NCI-H1092 treated with DMSO at 0.1 percent for 48 hours (cell line): ENCODE results near the gene RASA2.
"Not testable (repeated sequence)": the region's sequence is repeated elsewhere in the genome, so short reads cannot be mapped to it uniquely, and the experiment has no call there.

ENCODE experiments used
- DNase-seq: peaks from one replicate; lab custom pipeline; 2025; lab: John Stamatoyannopoulos, UW

Gene RASA2

DNA sequence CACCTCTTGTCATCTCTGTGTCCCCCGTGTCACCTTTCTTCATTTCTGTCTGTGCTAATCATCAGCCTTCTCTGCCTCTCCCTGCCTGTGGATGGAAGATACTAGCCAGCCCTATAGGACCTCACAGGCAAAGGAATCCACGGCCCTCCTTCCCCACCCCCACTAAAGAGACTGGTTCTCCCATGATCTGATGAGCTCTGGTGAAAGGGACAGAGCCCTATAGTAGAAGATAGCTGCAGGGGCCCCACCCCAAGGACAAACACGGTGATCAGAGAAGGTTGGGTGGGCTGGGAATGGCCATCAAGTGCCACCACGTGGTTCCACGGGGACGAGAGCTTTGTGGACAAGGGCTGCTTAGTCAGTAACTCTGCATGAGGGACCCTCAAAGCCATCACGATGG, 27.8 kb upstream of the RASA2 start:
- no peak for DNase-seq

DNA sequence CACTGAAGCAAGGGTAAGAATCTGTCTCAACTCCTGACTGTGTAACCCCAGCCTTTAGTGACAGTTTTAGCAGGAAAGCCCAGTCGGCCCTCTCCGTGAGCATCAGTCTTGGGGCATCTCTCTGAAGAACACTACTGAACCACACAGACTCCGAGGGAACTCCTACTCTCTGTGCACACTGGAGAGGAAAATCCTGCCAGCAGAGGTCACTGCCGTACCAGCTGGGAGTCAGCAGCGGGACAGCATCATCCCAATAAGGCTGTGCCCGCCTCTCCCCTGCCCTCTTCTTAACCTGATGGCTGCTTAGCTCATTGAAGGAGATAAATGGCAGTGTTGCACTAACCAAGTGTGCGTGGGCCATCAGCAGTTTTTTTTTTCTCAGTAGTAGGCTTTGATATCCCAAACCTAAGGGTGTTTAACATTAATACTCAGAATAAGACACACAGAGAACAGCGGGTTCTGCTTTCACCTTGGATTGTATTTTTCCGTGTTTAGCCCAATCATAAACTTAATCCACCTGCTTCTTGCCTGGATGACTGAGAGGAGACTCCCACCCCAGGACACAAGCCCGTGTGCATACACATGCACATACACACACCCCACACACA, 26.6 kb upstream of the RASA2 start:
- peak; percentile 61 for DNase-seq

DNA sequence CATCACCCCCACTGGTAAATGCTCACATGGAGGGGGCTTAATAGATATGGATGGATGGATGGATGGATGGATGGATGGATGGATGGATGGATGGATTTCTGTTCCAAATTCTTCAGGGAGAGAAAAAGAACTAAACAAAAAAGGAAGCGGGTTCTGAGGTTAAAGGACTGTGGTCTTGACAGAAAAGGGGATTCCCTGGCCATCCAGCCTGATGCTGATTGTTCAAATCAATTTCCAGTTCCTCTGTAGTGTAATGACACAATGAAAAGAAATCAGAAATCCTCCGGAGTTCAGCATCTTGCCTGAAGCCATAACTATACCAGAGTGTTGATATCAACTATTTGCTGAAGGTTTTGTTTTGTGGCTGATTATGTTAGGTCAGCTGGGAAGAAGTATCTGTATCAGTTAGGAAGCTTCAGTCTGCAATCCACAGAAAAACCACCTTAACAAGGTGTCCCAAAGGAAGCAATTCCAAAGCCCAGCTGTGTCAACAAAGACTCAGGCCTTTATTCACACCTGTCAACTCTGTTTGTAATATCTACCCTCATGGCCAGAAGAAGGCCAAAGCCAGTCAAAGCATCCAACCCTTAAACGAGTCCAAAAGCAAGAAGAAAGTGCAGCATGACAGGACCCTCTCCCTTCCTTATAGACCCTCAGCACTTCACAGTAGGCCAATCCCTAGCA, 24.5 kb upstream of the RASA2 start:
- no peak for DNase-seq

DNA sequence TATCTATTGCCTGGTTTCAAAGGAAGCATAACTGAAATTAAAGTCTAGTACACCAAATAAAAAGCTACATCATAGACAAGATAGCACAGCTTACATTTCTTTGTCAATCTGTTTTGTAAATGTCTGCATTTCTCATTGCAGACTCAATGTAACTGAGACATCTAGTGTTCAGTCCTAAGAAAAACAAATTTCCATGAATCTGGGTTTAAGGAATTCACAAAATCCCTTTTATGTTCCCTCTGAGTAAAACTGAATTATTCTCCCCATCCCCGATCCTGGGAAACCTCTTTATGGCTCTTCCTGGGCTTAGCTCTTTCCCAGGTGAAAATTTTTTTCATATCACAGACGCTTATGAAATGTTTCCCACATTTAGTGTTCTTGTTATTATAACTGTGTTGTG, 21.6 kb upstream of the RASA2 start:
- DNase-seq, result no peak

DNA sequence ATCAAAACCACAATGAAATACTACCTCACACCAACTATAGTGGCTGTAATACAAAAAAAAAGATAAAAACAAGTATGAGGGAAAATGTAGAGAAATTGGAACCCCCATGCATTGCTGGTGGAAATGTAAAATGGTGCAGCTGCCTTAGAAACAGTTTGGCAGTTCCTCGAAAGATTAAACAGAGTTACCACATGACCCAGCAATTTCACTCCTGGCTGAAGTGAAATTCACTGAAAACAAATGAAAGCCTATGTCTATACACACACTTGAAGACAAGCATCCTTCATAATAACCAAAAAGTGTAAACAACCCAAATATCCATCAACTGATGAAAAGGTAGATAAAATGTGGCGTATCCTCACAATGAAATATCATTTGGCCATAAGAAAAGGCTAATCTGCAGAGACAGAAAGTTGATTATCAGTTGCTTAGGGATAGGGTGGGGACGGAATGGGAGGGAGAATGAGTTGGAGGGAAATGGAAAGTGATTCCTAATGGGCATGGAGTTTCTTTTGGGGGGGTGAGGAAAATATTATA, 20.1 kb upstream of the RASA2 start:
- DNase-seq, result no peak

DNA sequence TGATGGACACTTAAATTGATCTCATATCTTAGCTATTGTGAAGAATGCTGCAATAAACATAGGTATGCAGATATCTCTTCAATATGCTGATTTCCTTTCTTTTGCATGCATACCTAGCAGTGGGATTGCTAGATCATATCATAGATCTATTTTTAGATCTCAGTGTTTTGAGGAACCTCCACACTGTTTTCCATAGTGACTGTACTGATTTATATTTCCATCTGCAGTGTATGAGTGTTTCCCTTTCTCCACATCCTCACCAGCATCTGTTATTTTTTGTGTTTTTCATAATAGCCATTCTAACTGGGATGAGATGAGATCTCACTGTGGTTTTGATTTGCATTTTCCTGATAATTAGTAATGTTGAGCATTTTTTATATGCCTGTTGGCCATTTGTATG, 17.1 kb upstream of the RASA2 start:
- DNase-seq, result no peak

DNA sequence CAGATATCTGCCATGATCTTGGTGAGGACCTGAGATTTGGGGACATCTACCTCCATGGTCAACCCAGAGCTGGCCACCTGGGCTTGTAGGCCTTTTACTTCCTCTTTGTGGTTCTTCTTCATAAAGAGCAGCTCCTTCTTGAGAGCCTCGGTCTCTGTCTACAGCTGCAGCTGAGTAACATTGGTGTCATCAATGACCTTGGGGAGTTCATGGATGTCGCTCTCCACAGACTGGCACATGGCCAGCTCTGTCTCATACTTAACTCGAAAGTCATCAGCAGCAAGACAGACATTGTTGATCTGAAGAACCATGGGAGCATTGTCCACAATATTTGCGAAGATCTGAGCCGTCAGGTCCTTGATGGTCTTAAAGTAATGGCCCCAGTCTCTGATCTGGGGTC, 15.7 kb upstream of the RASA2 start:
- no peak for DNase-seq

DNA sequence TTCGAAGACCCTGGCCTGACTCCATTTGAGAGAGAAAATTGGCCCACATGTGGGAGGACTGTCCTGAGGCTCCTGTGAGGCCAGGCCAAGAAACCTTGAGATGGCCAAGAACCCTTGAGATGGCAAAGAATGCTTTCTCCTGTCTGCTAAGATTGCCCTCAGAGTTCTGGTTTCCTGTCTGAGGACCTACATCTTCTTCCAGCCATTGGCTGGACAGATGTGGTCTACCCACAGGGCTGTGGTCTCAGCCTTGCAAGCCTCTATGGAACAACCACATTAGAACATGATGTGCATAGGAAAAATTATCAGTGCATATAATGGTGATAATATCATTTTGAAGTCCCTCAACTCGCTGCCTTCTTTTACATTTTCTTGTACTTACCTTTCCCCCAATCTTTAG, 10.8 kb upstream of the RASA2 start:
- no peak for DNase-seq

DNA sequence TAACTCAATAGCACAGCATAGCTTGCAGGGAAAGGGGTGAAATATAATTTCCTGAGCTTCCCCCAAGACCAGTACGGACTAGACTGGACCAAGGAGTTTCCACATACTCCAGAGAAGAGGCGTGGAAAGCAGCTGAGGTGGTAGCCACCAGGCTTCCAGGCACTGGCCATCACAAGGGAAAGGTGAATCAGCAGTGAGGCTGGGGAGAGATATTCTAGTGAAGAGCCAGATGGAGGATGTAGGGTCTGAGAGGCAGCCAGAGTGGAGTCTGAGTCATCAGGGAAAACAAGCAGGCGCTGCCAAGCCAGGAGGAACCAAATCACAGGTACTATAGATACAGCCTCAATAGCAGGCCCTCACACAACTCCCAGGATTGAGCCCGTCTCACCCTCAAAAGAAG, 9.6 kb upstream of the RASA2 start:
- no peak for DNase-seq

DNA sequence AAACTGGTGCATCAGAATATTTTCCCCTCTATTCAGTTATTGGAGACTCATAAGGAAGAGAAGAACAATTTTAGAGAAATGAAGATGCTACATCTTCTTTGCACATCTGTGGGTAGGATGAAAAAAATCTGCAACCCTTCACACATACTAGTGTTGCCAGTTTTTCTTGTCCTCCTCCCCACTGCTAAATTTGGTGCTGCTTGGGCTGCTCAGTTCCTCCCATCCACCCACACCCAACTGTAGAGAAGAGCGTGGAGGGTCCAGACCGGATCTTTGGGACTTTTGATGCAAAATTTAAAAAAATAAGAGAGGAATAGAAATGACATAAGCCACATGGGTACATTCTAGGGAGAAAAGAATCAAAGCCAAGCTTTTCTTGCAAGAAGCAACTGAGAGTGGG, 8.7 kb upstream of the RASA2 start:
- no peak for DNase-seq

DNA sequence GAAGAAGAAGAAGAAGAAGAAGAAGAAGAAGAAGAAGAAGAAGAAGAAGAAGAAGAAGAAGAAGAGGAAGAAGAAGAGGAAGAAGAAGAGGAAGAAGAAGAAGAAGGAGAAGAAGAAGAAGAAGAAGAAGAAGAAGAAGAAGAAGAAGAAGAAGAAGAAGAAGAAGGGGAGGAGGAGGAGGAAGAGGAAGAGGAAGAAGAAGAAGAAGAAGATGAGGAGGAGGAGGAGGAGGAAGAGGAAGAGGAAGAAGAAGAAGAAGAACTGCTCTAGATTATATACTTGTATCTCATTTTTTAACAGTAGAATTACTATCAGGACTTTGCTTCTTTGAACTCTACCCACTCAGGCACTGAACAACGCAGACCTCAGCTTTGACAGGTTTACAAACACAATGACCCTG, 8.0 kb upstream of the RASA2 start:
- DNase-seq, result not testable (repeated sequence)

DNA sequence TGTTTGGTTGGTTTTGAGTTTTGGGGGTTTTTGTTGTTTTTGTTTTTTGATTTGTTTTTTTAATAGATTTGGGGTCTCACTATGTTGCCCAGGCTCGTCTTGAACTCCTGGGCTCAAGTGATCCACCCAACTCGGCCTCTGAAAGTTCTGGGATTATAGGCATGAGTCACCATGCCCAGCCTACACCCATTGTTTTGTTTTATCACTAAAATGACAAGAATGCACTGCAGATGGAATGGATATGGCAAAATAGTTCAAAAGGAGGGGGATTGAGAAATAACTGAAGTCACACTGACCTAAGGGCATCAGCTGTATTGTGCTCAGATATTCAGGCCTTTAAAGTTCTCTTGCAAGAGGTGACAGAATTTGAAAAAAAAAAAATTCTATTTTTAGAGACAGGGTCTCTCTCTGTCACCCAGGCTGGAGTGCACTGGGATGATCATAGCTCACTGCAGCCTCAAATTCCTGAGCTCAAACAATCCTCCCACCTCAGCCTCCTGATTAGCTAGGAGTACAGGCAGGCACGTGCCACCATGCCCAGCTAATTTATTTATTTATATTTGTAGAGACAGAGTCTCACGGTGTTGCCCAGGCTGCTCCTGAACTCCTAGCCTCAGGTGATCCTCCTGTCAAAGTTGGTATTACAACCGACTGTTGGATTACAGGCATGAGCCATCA, 4.4 kb upstream of the RASA2 start:
- no peak for DNase-seq

DNA sequence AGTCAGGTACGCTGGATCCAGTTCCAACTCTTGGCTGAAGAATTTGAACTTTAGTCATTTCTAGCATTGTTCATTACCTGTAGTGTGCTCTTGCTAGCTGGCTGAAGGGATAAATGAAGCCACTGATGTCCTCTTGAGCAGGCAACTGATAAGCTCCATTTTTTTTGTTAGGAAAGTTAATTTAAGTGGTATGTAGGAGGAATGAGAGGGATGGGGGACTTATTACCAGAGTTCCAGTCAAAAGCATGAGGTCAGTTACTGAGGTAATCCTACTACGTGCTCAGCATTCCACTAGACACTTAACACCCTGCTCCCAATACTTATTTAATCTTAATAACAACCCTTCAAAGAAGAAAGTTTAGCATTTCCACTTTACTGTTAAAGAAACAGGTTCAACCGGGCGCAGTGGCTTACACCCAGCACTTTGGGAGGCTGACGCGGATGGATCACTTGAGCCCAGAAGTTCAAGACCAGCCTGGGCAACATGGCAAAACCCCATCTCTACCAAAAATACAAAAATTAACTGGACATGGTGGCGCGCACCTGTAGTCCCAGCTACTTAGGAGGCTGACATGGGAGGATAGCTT, 2.0 kb upstream of the RASA2 start:
- DNase-seq, result no peak

DNA sequence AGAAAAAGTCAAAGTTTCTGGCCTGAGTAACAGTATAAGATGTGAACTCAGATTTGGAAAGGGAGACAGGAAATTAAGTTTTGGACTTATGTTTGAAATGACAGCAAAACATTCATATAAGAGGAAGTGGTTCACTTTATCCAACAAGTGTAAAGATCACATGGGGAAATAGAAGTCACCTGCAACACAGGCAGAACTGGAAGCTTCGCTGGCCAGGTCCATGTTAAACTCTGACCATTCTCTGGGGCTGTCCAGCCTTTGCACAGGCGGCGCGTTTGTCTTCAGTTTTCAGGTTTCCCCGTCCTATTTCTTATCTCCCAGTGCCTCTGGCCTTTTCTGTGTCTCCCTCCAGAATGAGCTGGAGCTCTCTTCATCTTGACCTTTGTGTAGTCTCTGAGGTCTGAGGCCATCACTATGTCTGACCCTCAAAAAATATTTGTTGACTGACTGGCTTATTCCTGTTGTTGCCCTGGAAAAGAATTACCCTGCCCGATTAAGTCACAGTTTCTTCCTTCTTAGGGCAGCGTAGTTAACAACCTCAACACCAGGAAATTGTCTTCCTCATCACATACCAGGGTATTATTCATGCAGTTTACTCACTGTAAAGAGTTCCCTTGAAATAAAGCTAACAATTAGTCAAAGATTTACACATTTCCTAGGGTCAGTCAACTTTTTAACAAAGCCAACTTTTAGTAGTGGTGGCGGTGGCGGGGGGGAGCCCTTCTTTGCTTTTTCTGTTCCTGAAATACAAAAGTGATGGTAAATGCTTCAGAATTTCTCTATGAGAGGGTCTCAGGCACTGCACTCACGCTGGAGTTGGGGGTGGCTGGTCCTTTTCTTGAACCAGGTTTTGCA, 959 bp upstream of the RASA2 start:
- no peak for DNase-seq

DNA sequence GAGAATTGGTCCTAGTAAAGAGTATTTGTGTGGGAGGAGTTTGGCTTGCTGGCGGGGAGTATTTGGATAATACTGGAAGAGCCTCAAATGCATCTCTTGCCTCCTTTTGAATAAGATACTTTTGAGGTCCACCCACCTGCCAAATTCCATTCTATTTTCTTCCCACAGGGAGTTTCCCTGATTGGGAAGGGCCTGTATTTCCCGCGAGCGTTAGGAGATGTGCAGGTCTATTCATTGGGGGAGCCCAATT, 406 bp upstream of the RASA2 start:
- no peak for DNase-seq

DNA sequence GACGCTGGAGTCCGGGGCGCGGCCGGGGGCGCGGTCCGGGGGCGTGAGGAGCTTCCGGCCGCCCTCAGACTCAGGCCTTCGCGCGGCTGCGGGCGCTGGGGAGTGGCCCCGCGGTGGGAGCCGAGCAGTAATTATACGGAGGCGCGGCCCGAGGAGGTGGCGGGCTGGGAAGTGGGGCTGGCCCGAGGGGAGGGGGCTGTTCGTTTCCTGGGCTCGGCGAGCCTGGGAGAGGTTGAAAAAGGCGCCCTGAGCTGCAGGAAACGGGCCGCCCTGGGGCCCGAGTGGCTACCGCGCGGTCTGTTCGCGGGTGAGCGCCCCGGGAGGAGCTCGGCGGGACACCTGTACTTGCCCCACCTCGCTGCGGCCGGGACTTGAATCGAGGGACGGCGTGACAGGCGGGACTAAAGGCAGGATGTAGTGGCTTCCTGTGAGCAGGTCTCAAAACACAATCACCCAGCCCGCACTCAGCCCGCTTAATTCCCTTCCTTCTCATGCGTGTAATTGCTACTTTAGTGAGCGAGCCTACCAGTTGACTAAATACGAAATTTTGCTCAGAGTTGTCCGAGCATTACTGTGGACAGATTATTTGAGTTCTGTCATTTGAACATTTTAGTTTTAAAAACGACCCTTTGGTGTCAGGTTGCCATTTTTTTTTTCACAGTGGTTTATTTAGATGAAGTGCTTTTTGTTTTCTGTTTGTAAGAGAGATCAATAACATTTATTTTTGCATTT, 860 bp downstream of the RASA2 start:
- peak; percentile 53 for DNase-seq

DNA sequence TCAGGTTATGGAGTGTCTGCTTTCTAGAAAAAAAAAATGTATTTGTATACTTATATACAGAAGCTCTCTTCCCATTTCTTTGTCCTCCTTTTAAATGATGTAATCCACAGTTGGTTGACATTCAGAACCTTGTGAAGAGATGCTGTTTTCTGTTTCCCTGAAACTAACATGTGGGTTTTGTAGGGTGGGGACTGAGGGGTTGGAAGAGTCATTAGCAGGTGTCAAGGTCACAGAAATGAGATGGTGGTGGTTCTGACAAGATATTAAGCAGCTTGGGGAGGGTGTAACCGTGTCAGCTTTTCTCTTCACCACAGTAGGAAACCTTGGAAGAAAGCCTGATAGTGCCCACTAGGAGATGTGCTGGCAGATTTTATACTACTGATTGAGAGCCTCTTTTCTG, 2.4 kb downstream of the RASA2 start:
- DNase-seq, result no peak

DNA sequence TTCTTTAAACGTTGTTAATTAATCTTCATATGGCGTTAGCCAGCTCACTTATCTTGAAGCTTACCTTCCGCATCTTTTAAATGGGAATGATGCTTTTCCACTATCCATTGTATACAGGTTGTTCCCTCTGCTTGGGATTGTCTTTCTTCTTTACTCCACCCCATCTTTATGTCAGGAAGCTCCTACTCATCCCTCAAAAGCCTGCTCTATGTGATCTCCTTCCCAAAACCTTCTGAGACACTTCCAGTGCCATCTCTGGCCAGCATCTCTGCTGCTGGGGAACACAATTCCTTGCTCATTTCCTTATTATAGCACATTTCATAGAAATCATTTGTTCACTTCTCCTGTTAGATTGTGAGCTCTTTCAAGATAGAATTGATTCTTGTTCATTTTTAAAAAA, 4.3 kb downstream of the RASA2 start:
- DNase-seq, result no peak

DNA sequence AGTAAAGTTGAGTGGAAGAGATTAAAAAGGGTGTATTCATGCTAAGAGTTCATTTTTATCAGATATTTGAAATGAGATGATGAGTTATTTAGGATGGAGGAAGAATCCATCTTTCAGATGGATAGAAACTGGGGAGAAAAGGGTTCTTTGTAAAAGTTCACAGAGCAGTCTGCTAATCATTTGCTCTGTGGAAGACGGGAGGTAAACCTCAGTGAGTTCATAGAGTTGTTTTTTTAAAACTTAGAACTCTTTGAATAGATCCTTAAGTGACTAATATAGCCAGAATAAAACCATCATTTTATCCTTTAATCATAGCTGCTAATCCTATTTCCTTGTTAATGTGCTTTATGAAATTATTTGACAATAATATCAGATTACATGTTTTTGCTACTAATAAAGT, 5.1 kb downstream of the RASA2 start:
- no peak for DNase-seq

DNA sequence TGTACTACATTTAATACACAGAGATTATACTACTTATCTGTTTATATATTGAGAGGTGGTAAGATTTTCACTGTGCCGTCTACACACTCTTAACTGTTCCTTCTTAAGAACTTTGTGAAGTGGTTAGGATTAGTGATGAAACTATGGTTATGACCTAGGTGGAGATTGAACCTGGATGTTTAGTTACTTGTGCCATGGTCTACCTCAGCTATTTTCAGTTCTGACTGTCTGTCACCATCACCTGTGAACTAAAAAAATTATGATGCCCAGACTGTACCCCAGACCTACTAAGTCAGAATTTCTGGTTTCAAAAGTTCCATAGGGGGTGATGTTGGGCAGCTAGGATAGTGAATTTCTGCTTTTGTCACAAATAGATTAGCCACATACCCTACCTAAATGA, 6.4 kb downstream of the RASA2 start:
- DNase-seq, result no peak

DNA sequence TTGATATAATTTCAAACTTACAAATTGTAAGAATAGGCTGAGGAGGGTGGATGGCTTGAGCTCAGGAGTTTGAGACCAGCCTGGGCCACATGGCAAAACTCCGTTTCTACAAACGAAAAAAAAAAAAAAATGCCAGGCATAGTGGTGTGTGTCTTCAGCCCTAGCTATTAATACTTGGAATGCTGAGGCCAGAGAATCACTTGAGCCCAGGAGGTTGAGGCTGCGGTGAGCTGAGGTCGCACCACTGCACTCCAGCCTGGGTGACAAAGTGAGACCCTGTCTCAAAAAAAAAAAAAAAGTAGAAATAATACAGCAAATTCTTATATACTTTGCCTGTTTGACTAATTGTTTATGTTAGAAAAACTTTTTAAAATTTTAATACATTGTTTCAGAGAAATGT, 10.8 kb downstream of the RASA2 start:
- DNase-seq, result not testable (repeated sequence)
